Measurements from ENCODE around the gene NOL6. TPM values are rescaled to one million over a fixed set of nuclear protein-coding genes. Genes with fewer than 3 reads are reported as not detected.

NOL6 gene
- total RNA-seq, 1 experiment from 2014 or later = 39.3 TPM

DNA sequence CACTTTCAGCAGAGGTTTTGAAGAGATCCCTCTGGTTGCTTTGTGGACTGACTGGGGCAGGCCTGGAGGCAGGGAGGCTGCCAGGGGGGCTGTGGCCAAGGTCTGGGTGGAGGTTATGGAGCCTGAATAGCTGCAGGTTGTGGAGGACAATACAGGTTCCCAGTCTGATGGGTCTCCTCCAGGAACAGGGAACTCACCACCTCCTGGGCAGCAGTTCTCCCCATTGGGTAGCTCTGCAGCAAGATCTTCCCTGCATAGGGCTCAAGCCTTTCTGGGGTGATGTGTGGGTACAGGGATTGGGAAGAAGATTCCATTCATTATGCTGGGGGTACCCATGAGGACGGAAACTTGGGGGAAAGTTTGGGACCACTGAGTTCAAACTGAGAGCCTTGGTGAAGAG lies 33.1 kb downstream of the NOL6 start:
- no peaks in the 10 kb centered on the region for H3K9me3 Mint-ChIP-seq (ENCODE audit: low read depth, unreplicated experiment)
- H3K27me3 Mint-ChIP-seq (ENCODE audit: unreplicated experiment) = no peaks in the 10 kb centered on the region
- CTCF ChIA-PET = interaction anchor here (1.6 kb wide), 1 partner anchor 12 kb away, joined by 5 read pairs; no protein-coding TSS in a partner anchor
- no peak overlapping the region for H3K4me3 Mint-ChIP-seq (ENCODE audit: low read depth, unreplicated experiment)
- DNase-seq = no peak
- H3K27ac Mint-ChIP-seq (ENCODE audit: unreplicated experiment) = no peak overlapping the region
- BruUV-seq (replicated peaks) = no TSS peak
- no peak for TF ChIP-seq CTCF (IDR thresholded peaks at IDR 0.05; ENCODE audit: unreplicated experiment)
- H3K4me1 Mint-ChIP-seq (ENCODE audit: low read depth, unreplicated experiment) = peaks cover 20% of the 10 kb centered on the region
- no peaks in the 10 kb centered on the region for H3K36me3 Mint-ChIP-seq (ENCODE audit: insufficient read depth, unreplicated experiment)
- intact Hi-C loops (cut with micrococcal nuclease; ENCODE audit: unreplicated experiment) = no loop called here

- no TSS peak for BruUV-seq (replicated peaks)
- Mint-ChIP-seq H3K4me1 (ENCODE audit: low read depth, unreplicated experiment) (peaks cover 16% of the 10 kb centered on the region), H3K9me3 (ENCODE audit: low read depth, unreplicated experiment) (no peaks in the 10 kb centered on the region), H3K27ac (ENCODE audit: unreplicated experiment) (no peak overlapping the region), H3K4me3 (ENCODE audit: low read depth, unreplicated experiment) (no peak overlapping the region), H3K36me3 (ENCODE audit: insufficient read depth, unreplicated experiment) (no peaks in the 10 kb centered on the region), H3K27me3 (ENCODE audit: unreplicated experiment) (no peaks in the 10 kb centered on the region)
- intact Hi-C loops (cut with micrococcal nuclease; ENCODE audit: unreplicated experiment) = no loop called here
- CTCF ChIA-PET = interaction anchor here (1.6 kb wide), 1 partner anchor 12 kb away, joined by 5 read pairs; no protein-coding TSS in a partner anchor
- no peak for DNase-seq
- TF ChIP-seq CTCF (IDR thresholded peaks at IDR 0.05; ENCODE audit: unreplicated experiment) = no peak
Measured at GRCh38 chr9:33440204-33440603, 33.5 kb downstream of the NOL6 start.

DNA sequence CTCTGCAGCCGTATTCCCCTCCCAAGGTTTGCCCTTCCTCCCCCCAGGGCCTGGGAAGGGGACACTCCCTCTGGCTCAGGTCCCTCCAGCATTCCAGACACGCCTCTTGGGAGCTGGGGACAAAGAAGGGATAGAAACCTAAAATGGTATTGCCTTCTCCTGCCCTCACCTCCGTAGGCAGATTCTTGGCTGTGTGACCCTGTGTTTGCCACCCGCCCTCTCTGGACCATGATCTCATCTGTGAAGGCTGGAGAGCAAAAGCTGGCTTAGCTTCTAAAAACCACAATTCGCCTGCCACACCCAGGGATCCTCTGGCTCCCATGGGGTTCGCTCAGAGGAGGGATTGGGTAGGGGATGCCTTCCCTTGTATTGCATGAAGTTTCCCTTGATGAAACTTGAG lies 34.0 kb downstream of the NOL6 start:
- BruUV-seq (replicated peaks) = no TSS peak
- peaks cover 11% of the 10 kb centered on the region for H3K4me1 Mint-ChIP-seq (ENCODE audit: low read depth, unreplicated experiment)
- H3K27me3 Mint-ChIP-seq (ENCODE audit: unreplicated experiment) = no peaks in the 10 kb centered on the region
- no peak overlapping the region for H3K27ac Mint-ChIP-seq (ENCODE audit: unreplicated experiment)
- no peak overlapping the region for H3K4me3 Mint-ChIP-seq (ENCODE audit: low read depth, unreplicated experiment)
- CTCF ChIA-PET = interaction anchor here (1.6 kb wide), 1 partner anchor 13 kb away, joined by 5 read pairs; no protein-coding TSS in a partner anchor
- no peaks in the 10 kb centered on the region for H3K9me3 Mint-ChIP-seq (ENCODE audit: low read depth, unreplicated experiment)
- no peaks in the 10 kb centered on the region for H3K36me3 Mint-ChIP-seq (ENCODE audit: insufficient read depth, unreplicated experiment)
- no peak for DNase-seq
- TF ChIP-seq CTCF (IDR thresholded peaks at IDR 0.05; ENCODE audit: unreplicated experiment) = no peak
- intact Hi-C loops (cut with micrococcal nuclease; ENCODE audit: unreplicated experiment) = no loop called here

GRCh38 chr9:33438926-33439680 lies 34.6 kb downstream of the NOL6 start:
- H3K27me3 Mint-ChIP-seq (ENCODE audit: unreplicated experiment) = no peaks in the 10 kb centered on the region
- intact Hi-C loops (cut with micrococcal nuclease; ENCODE audit: unreplicated experiment) = no loop called here
- H3K4me3 Mint-ChIP-seq (ENCODE audit: low read depth, unreplicated experiment) = no peak overlapping the region
- no TSS peak for BruUV-seq (replicated peaks)
- H3K9me3 Mint-ChIP-seq (ENCODE audit: low read depth, unreplicated experiment) = no peaks in the 10 kb centered on the region
- no peaks in the 10 kb centered on the region for H3K36me3 Mint-ChIP-seq (ENCODE audit: insufficient read depth, unreplicated experiment)
- DNase-seq = no peak
- CTCF ChIA-PET = interaction anchor here (0.6 to 1.6 kb wide), 2 partner anchors 14 to 16 kb away, joined by 3 to 5 read pairs; no protein-coding TSS in a partner anchor
- H3K27ac Mint-ChIP-seq (ENCODE audit: unreplicated experiment) = no peak overlapping the region
- H3K4me1 Mint-ChIP-seq (ENCODE audit: low read depth, unreplicated experiment) = peaks cover 7% of the 10 kb centered on the region
- TF ChIP-seq CTCF (IDR thresholded peaks at IDR 0.05; ENCODE audit: unreplicated experiment) = no peak
